ENCODE data around the gene NAA10.
A peak's percentile ranks its signal among the peaks of the same experiment; 100 is the strongest.

GRCh38 chrX:153927922-153928760 is 6.7 kb downstream of the NAA10 start:
- TF ChIP-seq CTCF (IDR thresholded peaks at IDR 0.05) (peak in 1 of 7 experiments; percentile 20), POLR2A (IDR thresholded peaks at IDR 0.05) (no peak), EP300 (IDR thresholded peaks at IDR 0.05) (no peak)
